ENCODE measurements around the gene WWC2.

DNA sequence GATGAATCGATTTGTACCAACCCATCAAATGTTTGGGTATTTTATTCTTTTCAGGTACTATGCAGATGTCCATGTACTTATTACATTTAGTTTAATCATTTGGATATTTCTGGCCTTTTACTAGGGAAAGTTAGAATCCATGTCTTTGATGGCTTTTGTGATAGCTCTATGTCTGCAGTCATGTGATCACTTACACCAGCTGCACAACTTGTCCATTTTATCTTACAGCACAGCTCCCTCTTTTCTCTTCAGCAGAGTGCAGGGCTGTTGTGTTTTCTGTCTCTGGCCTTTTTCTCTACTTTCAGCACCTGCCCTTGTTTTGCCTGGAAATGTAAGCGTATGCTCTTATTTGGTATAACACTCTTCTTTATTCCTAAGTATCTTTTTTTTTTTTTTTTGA is 30.6 kb downstream of the WWC2 start:
- TF ChIP-seq NFE2L1 (CRISPR knock-in tag; IDR thresholded peaks at IDR 0.05) = no peak
- TF ChIP-seq, protein P1, sequence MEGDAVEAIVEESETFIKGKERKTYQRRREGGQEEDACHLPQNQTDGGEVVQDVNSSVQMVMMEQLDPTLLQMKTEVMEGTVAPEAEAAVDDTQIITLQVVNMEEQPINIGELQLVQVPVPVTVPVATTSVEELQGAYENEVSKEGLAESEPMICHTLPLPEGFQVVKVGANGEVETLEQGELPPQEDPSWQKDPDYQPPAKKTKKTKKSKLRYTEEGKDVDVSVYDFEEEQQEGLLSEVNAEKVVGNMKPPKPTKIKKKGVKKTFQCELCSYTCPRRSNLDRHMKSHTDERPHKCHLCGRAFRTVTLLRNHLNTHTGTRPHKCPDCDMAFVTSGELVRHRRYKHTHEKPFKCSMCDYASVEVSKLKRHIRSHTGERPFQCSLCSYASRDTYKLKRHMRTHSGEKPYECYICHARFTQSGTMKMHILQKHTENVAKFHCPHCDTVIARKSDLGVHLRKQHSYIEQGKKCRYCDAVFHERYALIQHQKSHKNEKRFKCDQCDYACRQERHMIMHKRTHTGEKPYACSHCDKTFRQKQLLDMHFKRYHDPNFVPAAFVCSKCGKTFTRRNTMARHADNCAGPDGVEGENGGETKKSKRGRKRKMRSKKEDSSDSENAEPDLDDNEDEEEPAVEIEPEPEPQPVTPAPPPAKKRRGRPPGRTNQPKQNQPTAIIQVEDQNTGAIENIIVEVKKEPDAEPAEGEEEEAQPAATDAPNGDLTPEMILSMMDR (IDR thresholded peaks at IDR 0.05) = no peak
- TF ChIP-seq, protein P2, sequence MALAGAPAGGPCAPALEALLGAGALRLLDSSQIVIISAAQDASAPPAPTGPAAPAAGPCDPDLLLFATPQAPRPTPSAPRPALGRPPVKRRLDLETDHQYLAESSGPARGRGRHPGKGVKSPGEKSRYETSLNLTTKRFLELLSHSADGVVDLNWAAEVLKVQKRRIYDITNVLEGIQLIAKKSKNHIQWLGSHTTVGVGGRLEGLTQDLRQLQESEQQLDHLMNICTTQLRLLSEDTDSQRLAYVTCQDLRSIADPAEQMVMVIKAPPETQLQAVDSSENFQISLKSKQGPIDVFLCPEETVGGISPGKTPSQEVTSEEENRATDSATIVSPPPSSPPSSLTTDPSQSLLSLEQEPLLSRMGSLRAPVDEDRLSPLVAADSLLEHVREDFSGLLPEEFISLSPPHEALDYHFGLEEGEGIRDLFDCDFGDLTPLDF (CRISPR knock-in tag; IDR thresholded peaks at IDR 0.05) = no peak
- TF ChIP-seq JUN (CRISPR knock-in tag; IDR thresholded peaks at IDR 0.05) = no peak
- TF ChIP-seq, protein P3, sequence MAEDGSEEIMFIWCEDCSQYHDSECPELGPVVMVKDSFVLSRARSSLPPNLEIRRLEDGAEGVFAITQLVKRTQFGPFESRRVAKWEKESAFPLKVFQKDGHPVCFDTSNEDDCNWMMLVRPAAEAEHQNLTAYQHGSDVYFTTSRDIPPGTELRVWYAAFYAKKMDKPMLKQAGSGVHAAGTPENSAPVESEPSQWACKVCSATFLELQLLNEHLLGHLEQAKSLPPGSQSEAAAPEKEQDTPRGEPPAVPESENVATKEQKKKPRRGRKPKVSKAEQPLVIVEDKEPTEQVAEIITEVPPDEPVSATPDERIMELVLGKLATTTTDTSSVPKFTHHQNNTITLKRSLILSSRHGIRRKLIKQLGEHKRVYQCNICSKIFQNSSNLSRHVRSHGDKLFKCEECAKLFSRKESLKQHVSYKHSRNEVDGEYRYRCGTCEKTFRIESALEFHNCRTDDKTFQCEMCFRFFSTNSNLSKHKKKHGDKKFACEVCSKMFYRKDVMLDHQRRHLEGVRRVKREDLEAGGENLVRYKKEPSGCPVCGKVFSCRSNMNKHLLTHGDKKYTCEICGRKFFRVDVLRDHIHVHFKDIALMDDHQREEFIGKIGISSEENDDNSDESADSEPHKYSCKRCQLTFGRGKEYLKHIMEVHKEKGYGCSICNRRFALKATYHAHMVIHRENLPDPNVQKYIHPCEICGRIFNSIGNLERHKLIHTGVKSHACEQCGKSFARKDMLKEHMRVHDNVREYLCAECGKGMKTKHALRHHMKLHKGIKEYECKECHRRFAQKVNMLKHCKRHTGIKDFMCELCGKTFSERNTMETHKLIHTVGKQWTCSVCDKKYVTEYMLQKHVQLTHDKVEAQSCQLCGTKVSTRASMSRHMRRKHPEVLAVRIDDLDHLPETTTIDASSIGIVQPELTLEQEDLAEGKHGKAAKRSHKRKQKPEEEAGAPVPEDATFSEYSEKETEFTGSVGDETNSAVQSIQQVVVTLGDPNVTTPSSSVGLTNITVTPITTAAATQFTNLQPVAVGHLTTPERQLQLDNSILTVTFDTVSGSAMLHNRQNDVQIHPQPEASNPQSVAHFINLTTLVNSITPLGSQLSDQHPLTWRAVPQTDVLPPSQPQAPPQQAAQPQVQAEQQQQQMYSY (CRISPR knock-in tag; IDR thresholded peaks at IDR 0.05) = no peak
- TF ChIP-seq CREB1 (CRISPR knock-in tag; IDR thresholded peaks at IDR 0.05) = no peak
- TF ChIP-seq, protein P4, sequence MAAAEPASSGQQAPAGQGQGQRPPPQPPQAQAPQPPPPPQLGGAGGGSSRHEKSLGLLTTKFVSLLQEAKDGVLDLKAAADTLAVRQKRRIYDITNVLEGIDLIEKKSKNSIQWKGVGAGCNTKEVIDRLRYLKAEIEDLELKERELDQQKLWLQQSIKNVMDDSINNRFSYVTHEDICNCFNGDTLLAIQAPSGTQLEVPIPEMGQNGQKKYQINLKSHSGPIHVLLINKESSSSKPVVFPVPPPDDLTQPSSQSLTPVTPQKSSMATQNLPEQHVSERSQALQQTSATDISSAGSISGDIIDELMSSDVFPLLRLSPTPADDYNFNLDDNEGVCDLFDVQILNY (CRISPR knock-in tag; IDR thresholded peaks at IDR 0.05) = no peak
- no peak for TF ChIP-seq SP1 (CRISPR knock-in tag; conservative IDR thresholded peaks at IDR 0.05)
- TF ChIP-seq, protein P5, sequence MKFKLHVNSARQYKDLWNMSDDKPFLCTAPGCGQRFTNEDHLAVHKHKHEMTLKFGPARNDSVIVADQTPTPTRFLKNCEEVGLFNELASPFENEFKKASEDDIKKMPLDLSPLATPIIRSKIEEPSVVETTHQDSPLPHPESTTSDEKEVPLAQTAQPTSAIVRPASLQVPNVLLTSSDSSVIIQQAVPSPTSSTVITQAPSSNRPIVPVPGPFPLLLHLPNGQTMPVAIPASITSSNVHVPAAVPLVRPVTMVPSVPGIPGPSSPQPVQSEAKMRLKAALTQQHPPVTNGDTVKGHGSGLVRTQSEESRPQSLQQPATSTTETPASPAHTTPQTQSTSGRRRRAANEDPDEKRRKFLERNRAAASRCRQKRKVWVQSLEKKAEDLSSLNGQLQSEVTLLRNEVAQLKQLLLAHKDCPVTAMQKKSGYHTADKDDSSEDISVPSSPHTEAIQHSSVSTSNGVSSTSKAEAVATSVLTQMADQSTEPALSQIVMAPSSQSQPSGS (CRISPR knock-in tag; IDR thresholded peaks at IDR 0.05; ENCODE audit: borderline replicate concordance, low read depth) = no peak
- TF ChIP-seq, protein P6, sequence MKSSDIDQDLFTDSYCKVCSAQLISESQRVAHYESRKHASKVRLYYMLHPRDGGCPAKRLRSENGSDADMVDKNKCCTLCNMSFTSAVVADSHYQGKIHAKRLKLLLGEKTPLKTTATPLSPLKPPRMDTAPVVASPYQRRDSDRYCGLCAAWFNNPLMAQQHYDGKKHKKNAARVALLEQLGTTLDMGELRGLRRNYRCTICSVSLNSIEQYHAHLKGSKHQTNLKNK (CRISPR knock-in tag; IDR thresholded peaks at IDR 0.05) = no peak
